Activated CD4-positive, alpha-beta T cell treated with anti-CD3 and anti-CD28 coated beads for 24 hours (primary cell): ENCODE results near the gene GAB3.

Source experiments
- DNase-seq, 2 donors: peaks; one replicate each; pipeline ENCODE4 v3.0.0-alpha.2; 2020; ENCODE audit warnings: low read depth in 2 of 2

Gene GAB3

DNA sequence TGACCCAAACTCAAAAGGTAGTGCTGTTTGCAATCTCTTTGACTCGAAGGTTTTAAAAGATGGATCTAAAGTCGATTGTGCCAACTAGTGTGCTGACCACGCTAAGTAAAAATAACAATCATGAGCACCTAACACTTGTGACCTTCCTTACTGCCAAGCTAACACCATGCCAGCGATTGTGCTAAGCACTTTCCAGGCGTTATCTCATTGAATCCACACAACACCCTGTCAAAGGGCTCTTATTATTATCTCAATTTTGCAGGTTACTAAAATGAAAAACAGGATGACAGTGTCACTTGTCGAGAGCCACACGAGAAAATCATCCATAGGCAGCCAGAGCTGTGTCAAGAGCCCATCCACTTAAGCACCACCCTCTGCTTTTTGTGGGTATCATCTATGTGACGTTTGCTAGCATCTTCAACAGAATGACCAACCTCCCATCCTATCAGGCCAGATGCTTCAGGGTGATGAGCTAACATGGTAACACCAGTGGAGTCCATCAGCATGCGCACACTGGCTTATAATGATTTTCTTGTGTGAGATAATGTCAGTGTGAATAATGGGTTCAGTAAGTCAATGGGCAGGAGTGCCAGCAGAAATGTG lies 893 bp upstream of the GAB3 start:
- DNase-seq: no peak

DNA sequence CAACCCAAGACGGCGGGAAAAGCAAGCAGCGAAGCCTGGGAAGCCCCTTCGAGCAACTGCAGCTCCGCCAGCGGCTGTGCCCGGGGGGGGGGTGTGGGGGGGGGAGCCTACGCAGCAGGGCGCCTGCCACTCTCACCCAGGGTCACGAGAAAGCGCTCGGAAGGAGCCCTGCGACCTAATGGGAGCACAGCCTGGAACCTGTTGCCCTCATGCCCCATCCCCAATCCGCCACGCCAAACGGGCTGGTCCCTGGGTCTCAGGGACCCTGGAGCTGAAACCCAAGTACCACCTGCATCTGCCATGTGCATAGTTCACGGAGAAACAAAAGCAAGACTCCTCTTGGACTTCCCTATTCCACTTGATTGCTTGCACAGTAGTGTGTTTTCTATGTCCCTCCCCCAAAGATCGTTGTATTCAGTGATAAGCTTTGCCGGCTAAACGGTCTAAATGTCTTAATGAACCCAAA lies 359 bp upstream of the GAB3 start:
- DNase-seq: no peak

GRCh38 chrX:154749856-154750255 lies 1.0 kb downstream of the GAB3 start:
- DNase-seq: no peak

DNA sequence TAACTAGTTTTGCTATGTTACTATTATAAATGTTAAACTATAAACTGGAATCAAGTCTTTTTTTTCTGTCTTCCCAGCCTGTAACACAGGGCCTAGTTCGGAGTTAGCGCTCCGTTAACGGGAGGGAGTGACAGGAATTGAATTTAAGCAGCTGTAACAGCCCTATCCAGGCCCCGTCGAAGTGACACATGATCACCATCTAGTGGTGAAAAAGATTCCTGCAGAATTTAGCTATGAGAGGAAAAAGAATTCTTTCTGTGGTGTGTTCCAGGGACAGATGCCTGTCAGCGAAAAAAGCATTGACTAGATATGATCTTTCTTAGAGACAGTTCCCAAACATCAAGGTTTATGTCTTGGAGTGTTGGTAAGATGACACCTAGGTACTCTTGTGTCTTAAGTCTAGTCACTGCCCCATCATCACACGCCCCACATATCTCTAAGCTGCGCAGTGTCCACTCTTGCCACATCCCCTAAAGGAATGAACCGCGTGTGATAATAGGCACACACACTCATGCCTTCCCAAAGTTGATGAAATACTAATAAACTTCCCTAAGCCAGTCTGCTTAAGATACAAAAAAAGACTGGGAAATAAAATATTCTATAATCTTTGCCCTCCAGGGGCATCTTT lies 2.1 kb downstream of the GAB3 start:
- DNase-seq: peak in 1 of 2 donors; percentile 34

DNA sequence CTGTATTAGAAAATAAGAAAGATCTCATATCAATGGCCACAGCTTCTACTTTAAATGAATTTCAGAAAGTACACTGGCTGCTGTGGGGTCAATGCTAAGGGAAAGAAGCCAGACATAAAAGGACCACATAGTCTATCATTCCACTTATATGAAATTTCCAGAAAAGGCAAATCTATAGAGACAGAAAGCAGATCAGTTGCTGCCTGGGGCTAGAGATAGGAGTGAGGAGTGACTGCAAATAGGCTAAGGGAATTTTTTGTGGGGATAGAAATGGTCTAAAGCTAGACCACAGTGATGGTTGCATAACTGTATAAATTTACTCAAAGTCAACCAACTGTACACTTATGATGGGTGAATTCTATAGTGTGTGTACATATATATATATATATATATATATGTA lies 8.3 kb downstream of the GAB3 start:
- DNase-seq: no peak

- DNase-seq: no peak
Measured at GRCh38 chrX:154739952-154740465, 10.9 kb downstream of the GAB3 start.

DNA sequence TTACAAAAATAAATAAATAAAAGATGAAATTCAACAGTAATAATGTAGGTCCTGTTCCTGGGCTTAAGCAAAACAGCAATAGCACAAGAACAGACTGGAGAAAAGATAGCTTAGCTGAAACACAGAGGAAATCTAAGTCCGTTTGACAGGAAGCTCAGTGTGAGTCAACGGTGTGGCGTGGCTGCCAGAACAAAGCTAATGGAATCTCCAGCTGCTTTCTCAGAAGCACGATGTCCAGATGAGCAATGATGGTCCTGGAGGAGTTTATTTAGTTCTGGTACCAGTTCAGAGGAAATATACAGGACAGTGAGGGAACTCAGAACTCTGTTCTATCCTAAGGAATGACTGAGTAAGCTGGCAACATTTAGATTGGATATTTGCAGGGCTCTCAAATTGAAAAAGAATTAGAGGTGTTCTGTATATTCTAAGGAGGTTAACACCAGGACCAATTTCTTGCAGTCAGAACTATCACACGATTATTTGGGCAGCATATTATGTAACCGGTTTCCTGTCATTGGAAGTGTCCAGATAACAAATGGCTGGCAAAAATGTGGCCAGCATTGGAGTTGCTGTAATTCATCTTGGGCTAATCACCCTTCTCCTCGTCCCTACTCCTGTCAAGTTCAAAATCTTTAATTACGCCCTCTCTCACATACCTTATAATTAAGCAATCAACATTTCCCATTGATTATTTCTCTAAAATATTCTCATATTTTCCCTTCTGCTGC lies 12.7 kb downstream of the GAB3 start:
- DNase-seq: no peak

DNA sequence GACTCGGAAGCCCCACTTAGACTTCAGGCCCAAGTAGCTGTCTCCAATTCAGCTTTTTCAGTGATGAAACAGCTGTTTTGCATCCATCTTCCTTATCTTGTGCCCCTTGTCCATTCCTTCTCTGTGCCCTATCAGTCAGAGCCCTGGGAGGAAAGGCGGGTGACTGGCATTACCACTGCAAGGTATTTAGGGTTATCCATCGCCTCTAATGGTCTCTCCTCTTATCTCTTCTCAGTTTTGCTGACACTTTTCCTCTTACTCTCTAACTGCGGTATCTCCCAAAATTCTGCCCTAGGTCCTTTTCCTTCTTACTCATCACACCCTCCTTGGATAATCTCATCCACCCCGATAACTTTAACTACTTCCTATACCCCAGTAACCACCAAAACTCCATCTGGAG lies 13.7 kb downstream of the GAB3 start:
- no peak for DNase-seq

GRCh38 chrX:154735695-154736393 lies 15.0 kb downstream of the GAB3 start:
- DNase-seq: no peak

- no peak for DNase-seq
Measured at GRCh38 chrX:154734061-154734781, 16.7 kb downstream of the GAB3 start.

DNA sequence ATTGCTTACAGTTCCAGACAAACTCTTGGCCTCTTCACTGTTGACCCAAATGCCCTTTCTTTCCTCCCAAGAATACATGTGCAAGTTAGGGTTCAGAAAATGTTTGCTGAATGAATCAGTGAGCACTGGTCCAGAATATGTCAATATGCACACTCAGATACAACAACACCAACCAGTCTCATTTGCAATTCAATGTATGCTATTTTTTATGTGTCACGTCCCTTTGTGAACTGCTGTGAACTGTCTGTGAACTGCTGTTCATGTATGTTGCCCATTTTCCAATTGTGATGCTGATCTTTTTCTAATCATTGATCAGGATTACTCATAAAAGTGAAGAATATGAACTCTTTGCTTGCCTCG lies 17.8 kb downstream of the GAB3 start:
- DNase-seq: no peak

DNA sequence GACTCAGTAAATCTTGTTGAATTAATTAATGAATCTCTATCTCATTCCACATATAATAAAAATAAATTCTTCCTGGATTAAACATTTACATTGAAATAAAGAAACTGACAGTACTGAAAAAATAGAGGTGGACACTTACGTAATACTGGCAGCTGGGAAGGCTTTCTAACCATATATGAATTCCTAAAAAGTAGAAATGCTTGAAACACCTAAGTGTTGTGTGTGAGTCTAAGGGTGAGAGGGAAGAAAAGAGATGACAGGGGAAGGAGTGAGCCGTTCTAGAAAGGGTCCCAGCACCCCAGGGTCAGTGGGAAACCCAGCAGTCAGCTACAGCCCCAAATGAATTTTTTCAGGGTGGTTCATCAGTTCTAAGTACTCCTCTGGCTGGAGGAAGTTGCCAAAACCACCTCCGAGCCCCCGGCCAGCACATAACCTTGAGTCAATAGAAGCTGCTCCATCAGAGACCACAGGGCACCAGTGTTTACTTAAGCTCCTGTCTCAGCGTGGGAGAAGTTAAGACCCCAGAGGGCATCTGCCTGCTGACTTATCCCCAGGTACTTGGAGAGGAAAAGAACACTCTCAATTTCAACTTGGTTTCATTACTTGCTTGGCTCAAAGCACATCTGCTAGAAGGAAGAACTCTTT lies 18.3 kb downstream of the GAB3 start:
- no peak for DNase-seq

DNA sequence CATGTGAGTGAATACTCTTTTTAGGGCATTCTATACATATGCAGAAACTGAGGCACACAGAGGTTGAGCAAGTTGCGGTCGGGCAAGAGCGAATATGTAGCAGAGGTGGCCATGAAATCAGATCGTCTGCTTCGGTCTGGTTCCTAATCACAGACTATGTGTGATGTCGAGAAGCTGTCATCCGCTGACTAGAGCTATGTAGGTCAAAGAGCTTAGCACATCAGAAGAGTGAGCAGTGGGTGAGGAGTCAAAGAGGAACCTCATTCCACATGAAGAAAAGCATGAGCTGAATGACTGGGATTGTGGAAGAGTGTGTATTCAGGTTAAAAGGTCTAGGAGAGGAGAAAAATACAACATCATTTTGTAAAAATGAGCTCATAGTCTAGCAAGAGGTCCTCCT lies 19.0 kb downstream of the GAB3 start:
- no peak for DNase-seq

DNA sequence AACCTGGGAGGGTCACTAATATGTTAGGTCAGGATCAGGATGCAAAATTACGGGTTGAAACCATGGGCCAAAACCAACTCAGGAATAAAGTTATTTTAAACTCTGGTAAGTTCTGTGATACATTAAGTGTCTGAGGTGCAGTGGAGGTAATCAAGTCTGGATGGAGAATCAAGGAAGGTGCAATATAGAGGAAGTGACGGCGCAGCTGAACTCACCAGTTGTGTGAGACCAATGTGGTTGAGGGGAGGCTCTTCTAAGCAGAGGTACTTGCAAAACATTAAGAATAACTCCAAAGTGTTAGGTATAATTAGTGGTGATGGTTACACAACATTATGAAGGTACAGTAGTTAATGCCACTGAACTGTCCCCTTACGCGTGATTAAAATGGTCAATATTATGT lies 19.7 kb downstream of the GAB3 start:
- DNase-seq: no peak

GRCh38 chrX:154730253-154730891 lies 20.5 kb downstream of the GAB3 start:
- DNase-seq: no peak

DNA sequence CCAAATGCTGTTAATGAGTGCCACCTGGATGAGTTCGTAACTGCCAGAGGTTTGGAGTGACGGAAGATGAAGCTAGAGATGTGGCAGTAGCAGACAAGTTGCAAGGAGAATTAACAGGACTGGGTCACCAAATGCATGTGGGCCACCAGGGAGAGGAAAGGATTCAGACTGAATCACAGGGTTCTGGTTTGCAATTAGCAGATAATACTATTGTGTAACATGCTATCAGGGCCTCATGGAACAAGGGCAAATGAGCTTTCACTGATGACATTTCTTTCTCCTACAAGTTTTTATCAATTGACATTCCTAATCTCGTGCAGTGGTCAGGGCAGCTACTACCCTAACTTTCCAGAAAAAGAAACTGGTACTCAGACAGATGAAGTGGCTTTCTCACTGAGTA lies 21.4 kb downstream of the GAB3 start:
- DNase-seq: no peak

DNA sequence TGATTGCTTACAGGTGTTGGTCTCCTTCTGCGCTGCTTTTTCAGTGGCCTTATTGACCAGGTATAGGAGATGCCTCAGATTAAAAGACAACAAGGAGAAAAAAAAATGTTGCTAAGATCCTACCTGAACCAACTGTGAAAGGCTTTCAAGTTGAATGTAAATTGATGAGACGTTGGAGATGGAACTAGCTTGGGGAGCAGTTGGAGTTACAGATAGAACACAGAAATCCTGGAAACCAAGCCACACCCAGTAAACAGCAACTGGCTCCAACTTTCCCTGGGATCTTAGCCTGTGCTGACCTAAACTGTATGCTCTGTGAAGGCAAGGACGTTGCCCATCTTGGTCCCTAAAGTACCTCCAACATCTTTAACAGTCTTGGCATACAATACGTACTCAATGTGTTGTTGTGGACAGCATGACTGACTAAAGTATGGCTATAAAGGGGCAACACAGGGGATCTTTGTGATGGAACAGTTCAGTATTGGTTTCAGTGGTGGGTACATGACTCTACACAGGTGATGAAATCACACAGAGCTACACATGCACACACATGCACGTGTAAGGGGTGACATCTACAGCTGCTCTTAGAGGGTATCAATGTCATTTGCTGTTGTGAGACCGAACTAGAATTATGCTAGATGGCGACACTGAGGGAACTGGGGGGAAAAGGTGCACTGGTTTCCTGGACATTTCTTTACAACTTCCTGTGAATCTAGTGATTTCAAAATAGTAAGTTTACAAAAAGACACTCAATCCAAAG lies 22.3 kb downstream of the GAB3 start:
- DNase-seq: no peak

DNA sequence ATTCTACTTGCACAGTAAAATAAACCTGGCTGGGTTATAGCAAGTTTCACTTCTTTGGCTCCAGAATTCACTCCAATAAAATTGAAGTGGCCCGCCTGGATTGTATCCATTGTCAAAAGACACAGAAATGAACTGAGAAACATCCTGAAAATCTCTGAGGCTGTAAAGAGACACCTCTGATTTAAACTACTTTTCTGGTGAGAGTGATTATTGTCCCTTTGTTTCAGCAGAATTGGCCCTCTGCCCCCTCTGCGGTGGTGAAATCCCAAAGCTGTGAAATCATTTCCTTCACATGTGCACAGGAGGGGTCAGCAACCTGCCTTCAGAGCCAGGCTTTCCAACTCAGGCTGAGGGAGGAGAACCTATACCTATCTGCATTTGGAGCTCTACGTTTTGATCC lies 23.0 kb downstream of the GAB3 start:
- no peak for DNase-seq

DNA sequence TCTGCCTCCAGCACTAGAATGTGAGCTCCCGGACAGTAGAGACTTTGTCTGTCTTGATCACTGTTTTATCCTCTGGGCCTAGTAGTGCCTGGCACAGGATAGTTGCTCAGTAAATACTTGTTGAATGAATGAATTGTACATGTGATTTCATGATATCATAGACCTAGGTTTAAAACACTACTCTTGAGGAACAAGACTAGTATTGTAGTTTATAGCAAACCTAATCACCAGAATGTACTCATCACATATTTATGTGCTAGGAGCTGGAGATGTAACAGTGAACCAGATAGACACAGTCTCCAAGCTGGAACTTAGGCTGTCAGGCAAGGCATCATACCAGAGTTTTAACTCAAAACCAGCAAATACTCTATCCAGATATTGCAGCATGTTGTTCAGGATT lies 23.5 kb downstream of the GAB3 start:
- DNase-seq: no peak
